NCI-H2227 (cell line): ENCODE data around the gene NOX5.
A peak's percentile ranks its signal among the peaks of the same experiment; 100 is the strongest.
"Not testable (repeated sequence)": the region's sequence is repeated elsewhere in the genome, so short reads cannot be mapped to it uniquely, and the experiment has no call there.

Experiments
- DNase-seq: peaks from one replicate; lab custom pipeline; 2025; ENCODE audit not compliant: unreplicated experiment; lab: John Stamatoyannopoulos, UW

NOX5 gene

GRCh38 chr15:69046781-69047180, 32.3 kb downstream of the NOX5 start:
- DNase-seq = no peak

GRCh38 chr15:69049976-69050375, 35.5 kb downstream of the NOX5 start:
- no peak for DNase-seq

GRCh38 chr15:69055251-69055650, 40.8 kb downstream of the NOX5 start:
- DNase-seq = no peak

- DNase-seq = no peak
Measured at GRCh38 chr15:69056365-69056764, 41.9 kb downstream of the NOX5 start.

- peak; percentile 93 for DNase-seq
Measured at GRCh38 chr15:69058830-69059556, 44.5 kb downstream of the NOX5 start.

GRCh38 chr15:69059557-69059943, 45.1 kb downstream of the NOX5 start:
- no peak for DNase-seq

GRCh38 chr15:69060041-69060481, 45.6 kb downstream of the NOX5 start:
- DNase-seq = peak; percentile 56

- DNase-seq = no peak
Measured at GRCh38 chr15:69060744-69061143, 46.2 kb downstream of the NOX5 start.

GRCh38 chr15:69061414-69061842, 46.9 kb downstream of the NOX5 start:
- DNase-seq = no peak

- no peak for DNase-seq
Measured at GRCh38 chr15:69064649-69065048, 50.2 kb downstream of the NOX5 start.

GRCh38 chr15:69066007-69066995, 51.8 kb downstream of the NOX5 start:
- DNase-seq = no peak

- no peak for DNase-seq
Measured at GRCh38 chr15:69067296-69067695, 52.8 kb downstream of the NOX5 start.

GRCh38 chr15:69068157-69068556, 53.7 kb downstream of the NOX5 start:
- DNase-seq = no peak

GRCh38 chr15:69069290-69069689, 54.8 kb downstream of the NOX5 start:
- not testable (repeated sequence) for DNase-seq

GRCh38 chr15:69069996-69070395, 55.5 kb downstream of the NOX5 start:
- DNase-seq = no peak

- no peak for DNase-seq
Measured at GRCh38 chr15:69070396-69070795, 55.9 kb downstream of the NOX5 start.

GRCh38 chr15:69071260-69071659, 56.8 kb downstream of the NOX5 start:
- DNase-seq = no peak

- DNase-seq = no peak
Measured at GRCh38 chr15:69072906-69073305, 58.4 kb downstream of the NOX5 start.

- DNase-seq = peak; percentile 86
Measured at GRCh38 chr15:69074001-69074842, 59.7 kb downstream of the NOX5 start.

GRCh38 chr15:69074843-69075224, 60.3 kb downstream of the NOX5 start:
- DNase-seq = peak; percentile 53

- DNase-seq = no peak
Measured at GRCh38 chr15:69075440-69075839, 60.9 kb downstream of the NOX5 start.
